ENCODE results near the gene STARD13.

The STARD13 gene

DNA sequence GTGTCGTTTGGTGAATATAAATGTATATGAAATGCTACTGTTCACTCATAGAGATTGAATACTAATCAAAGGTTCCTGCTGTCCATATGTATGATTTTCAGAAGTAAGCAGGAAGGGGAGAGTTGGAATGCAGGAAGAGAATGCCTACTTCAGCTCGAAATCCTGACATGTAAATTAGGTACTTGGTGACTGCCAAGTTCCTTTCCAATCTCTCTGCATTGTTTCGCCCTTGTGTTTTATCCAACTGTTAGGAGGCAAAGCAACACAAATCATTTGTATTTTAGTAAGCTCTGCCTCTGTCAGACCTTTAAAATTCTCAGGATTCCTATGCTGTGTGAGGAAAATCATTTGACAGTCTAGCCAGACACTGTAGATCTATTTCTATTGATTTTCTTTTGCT, 9.0 kb downstream of the STARD13 start:
- no peak for DNase-seq (ENCODE audit: low spot score)

DNA sequence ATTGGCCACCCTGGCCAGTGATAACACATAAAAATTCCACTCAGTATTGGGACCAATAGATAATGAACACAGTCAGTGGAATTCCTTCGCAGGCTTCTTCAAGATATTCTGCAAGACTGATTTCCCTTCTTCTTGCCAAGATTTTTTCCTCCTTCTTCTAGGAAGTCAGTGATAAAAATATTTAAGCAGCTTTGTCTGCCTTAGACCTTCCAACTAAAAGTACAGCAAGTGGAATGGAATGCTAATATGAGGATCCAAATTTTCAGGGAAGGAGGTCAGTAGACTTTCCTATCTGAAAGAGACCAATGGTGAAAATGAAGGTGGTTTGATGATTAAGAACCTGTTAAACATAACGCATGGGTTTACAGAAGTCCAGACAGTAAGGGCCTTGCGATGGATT, 9.6 kb downstream of the STARD13 start:
- DNase-seq (ENCODE audit: low spot score), result no peak

DNA sequence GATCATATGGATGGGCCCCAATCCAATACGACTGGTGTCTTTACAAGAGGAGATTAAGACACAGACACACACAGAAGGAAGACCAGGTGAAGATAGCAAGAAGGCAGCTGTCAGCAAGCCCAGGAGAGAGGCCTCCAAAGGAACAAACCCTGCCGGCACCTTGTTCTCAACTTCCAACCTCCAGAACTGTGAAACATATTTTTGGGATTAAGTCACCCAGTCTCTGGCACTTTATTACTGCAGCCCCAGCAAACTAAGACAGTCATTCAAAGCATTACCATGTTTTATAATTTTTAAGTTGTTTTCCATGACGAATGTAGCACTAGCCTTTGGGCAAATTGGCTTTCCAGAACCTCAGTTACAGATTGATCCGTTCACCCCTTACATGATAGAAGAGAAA, 11.3 kb downstream of the STARD13 start:
- no peak for DNase-seq (ENCODE audit: low spot score)

DNA sequence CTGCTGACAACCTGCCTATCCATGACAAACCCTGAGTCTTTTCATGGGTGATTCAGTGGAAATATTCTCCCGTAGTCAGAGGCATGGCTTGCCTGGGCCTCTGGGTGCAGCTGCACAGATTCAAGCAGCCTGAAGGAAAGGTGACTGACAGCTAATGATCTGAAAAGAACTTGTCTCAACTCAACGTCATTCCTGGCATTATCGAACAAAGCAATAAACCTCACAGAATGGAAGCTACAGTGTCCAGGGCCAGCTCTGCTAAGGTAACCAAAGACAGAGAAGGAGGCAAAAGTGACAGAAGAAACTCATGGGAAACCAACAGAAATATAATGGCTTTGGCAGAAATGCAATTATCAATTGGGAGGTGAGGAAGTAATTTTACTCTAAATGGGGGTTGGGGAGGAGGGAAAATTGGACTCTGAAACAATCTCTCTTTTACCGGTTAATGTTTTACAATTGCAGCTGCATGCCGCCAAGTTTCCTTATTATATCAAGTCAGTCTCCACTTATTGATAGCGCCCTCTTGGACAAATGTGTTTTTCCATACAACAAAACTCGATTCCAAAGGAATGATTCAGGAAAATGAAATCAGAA, 12.9 kb downstream of the STARD13 start:
- no peak for DNase-seq (ENCODE audit: low spot score)

DNA sequence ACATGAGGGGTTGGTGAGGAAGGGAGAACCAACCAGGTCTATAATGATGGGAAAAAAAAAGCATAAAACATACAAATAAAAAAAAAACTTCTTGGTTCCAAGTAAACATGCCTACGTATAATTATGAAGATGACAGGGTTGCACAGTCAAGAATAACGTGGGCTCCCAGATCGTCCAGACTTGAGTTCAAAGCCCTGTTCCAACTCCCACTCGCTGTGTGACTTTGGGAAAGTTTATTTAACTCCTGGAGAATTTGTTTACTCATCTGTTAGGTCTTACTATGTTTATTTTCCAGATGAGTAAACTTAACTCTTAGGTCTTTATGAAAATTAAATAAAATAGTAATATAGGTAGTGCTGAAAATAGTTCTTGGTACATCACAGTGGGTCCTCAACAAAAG, 13.8 kb downstream of the STARD13 start:
- no peak for DNase-seq (ENCODE audit: low spot score)

DNA sequence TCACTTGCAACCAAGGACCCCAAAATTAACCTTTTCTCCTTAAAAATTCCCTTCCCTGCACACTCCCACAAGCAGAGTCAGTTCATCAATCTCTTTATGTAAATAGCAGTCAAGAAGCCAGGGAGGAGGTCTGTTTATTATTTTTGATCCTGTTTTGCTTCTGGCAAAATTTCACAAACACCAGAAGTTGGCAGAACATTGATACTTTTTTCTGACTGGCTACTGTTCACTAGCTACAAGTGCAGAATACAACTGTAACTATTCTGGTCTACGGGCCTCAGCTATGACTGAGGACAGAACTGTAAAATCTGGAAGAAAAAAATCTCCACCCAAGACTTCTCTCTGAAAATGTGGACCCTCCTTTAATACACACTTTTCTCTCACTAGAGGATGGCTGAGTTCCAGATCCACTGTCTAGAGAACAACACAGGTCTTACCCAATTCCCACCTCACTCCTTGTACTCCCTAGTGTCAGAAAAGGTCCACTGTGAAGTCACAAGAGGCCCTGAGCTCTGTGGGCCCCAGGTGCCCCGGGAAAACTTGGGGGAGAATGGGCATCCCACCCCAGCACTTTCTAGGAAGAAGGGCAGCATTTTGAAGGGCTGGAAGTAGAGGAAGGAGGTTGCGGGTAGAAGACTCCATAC, 14.5 kb downstream of the STARD13 start:
- DNase-seq (ENCODE audit: low spot score), result no peak

DNA sequence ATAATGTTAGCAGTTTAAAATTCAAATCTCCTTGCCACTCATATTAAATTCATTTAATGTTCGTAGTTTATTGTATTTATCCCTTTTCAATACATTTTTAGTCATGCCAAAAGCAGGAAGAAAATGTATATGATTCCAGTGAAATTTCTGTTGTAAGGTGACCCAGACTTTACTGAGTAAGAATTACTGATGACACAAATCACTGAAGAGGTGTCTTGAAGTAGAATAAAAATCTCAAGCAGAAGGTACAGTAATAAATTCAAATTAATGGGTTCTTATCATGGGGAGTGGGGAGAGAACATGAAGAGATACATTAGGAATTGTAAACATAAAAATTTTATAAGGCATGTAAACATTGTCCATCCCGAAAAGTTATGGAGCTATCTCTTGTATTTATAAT, 19.9 kb downstream of the STARD13 start:
- DNase-seq (ENCODE audit: low spot score), result no peak

DNA sequence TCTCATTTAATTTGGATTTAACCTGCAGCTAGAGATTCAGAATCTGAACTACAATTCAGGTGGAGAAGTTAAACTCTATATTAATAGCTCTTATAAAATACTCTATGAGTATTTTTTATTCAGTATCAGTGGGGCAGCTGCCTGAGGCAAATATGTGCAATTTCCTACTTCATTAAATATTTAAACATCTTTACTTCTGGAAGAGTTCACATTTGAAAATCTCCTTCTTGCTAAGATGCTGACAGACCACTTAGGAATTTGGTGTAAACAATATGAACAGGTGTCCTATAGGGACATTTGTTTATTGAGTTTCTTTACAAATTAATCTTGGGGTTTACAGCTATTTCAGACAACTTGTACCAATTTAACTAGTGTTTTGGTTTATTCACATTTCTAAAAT, 20.4 kb downstream of the STARD13 start:
- DNase-seq (ENCODE audit: low spot score), result no peak

DNA sequence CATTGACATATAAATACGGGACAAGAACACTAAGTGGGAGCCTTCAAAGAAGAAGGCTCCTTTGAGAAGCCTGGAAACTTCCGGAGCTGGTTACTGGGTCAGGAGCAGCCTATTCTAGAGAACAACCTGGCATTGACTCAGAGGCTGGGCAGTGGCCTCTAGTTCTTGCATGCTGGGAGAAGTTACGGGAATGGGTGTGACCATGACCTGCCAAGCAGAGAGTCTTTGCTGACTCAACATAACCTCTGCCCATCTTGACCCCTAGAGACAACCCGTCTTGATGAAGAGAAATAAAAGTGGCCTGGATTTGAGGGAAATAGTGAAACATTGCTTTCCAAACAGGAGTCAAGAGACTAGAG, 21.0 kb downstream of the STARD13 start:
- DNase-seq (ENCODE audit: low spot score), result no peak

DNA sequence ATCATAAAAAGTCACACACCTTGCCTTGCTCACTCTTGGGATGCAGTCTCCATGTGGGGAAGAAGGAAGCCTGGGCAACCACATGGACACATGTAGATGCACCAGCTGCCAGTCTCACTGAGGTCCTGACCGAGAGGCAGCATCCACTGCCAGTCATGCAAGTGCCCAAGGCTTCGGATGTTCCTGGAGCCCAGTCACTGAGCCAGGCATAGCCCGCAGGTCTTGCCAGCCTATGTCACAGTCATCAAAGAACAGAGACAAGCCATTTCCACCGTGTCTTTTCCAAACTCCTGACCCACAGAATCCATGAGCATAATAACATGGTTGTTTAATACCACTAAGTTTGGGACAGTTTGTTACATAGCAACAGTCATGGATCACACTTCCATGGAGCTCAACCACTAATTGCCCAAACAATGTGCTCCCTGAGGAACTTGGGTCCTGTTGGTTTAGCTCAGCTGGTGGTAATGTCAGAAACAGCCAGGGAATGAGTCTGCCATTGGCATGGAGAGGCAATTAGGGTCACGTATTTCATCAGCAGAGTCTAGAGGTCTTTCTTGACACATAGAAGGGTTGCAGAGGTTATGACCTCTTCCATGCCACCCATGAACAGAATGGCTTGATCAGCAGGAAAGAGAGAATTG, 21.5 kb downstream of the STARD13 start:
- no peak for DNase-seq (ENCODE audit: low spot score)

DNA sequence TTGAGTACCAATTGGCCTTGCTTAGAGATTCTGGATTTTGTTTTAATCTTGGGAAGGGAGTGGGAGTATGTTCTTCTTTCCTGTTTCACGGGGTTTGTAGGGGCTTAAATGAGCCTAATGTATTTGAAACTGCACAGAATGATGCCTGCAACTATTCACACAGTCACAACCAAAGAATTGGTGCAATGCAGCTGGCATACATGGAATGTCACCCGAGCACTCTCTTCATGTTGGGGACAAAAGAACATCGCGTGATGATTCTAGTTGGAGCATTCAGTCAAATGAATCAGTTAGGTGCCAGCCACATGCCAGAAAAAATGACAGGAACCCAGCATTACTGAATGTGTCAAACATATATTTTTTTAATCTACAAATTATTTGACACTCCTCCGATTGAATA, 22.1 kb downstream of the STARD13 start:
- no peak for DNase-seq (ENCODE audit: low spot score)

DNA sequence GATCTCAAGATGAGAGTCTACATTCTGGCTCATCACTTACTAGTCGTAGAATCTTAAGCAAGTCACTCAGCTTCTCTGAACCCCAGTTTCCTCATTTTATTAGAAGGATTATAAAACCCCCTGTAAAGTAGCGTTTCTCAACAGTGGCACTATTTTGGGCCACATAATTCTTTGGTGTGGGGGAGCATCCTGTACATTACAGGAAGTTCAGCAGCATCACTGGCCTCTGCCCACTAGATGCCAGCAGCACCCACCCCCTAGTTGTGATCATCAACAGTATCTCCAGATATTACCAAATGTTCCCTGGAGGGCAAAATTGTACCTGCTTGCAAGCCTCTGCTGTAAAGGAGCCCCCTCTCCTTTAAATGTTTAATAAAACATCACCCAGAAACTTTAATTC, 22.6 kb downstream of the STARD13 start:
- DNase-seq (ENCODE audit: low spot score), result no peak

DNA sequence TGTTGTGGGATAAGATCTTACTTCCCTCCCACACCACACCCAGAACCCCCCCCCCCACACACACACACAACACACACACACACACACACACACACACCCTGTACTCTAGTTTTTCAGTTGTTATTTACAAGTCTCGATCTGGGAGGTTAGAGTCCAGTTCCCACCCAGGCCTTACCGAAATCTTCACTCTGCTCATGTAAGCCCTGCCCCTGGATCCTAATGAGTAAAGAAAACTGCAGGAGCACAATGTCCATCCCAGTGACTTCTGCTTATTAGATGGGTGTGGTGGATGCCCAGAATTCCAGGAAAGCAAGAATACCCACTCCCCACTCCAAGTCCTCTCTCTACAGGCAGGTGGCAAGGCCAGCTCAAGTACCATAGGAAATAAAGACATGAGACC, 23.0 kb downstream of the STARD13 start:
- no peak for DNase-seq (ENCODE audit: low spot score)

DNA sequence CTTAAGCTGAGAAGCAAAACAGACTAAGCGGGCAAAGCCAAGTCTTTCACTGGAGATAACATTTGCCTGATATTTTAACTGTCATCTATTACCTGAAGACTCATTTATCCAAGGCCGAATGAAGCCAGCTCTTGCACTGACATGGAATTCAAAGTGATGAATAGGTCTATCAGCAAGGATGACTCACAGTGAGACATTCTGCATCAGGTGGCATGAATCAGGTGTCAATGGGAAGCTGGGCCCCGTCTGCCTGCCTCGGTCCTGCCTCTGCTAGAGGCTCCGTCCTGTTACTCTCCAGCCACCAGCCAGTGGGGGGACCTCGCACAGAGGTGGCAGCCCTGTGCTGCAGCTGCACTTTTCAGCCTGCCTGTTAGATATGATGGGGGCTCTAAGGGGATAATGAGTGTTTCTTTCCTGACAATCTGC, 23.5 kb downstream of the STARD13 start:
- DNase-seq (ENCODE audit: low spot score), result no peak

DNA sequence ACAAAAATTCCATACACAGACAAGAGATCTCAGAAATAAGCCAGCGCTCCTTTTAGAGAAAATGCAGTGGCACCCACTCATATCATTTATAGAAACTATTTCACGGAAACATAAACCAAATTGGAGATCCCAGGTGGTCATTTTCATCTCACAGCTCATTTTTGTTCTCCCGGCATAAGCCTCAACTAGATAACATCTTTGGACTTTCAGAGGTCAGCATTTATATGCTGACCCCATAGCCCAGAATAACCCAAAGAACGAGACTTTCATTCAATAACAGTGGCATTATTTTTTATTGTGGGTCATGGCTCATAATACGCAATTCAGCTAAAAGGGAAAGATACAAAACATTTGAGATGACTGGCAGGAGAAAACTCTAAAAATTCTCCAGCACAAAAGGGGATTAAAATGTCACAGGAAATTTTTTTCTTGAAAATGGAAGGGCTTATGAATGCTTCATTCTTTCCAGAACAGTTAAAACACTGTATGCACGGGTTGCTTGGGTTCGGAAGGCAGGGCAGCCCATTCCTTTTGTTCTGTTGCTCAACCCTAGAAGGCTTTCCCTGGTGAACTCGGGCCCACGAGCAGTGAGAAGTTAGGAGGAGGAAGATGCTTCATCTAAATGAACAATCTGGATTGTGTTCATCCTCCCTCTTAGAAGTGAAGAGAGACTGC, 24.0 kb downstream of the STARD13 start:
- peak; percentile 65 for DNase-seq (ENCODE audit: low spot score)

DNA sequence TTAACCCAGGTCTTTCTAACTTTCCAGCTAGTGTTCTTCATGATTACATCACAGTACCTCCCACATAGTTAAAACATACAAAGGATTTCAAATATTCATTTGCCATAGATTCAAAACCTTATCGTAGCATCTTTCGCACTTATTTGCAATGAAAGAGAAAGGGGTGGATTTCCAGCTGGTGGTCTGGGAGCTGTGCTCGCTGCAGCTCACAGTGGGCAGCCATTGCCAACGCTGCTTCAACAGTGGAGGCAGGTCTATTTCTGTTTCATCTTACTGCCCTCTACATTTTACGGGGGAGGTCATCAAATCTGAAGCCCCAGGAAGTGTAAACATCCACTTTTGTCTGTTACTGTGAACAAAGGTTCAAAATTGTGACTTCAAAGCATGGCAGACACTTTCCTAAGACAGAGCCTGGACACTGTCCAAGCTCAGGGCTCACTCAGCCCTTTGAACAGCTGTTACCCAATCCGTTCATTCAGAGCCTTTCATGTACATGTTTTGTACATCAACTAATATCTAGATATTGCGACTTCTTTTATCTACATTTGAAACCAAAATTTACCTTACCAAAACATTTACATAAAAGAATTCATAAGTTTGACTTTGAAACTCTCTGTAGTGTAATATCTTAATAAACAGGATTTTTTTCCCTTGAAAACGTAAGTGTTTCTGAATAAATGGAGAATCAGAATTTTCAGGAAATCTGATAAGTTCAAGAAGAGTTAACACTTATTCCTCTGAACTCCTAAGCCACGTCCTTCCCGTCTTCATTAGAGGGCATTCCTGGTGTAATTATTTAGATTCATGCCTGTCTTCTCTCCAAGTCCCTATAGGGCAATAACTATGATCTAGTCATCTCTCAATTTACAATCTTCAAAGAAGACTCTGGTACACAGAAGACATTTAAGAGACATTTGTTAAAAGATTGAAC, 25.1 kb downstream of the STARD13 start:
- peak; percentile 50 for DNase-seq (ENCODE audit: low spot score)

DNA sequence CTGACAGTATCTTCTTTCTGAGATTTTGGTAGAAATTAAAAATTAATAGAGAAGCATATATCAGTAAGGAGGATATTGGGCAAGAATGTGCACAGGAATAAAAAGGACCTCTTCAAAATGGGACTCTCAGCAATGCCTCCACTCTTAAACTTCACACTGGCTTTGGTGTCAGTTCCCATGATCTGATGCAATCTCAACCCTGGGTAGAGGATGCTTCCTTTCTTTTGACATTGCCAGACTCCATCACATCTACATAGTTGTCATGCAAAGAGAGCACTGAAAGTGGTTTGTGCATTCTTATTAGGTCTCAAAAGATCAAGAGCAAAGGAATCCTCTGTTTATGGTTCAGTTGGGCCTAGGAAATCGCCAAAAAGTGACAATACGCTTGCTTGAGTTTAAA, 26.3 kb downstream of the STARD13 start:
- no peak for DNase-seq (ENCODE audit: low spot score)

DNA sequence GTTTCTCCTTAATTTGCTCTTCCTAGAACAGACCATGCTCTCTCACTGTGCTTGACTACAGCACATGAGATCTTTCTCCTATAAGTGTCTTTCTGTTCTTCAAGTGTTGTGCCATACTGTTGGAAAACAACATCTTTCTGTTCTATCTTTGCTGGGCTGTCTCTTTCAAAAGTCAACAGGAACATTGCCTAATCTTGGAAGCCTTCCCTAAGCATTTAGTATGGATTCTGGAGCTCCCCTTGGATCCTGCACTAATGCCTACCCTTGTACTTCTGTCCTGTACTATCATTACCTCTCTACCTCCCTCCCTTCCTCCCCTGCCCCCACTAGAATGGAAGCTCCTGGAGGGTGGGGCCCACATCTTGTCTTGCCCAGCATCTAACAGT, 26.8 kb downstream of the STARD13 start:
- no peak for DNase-seq (ENCODE audit: low spot score)

DNA sequence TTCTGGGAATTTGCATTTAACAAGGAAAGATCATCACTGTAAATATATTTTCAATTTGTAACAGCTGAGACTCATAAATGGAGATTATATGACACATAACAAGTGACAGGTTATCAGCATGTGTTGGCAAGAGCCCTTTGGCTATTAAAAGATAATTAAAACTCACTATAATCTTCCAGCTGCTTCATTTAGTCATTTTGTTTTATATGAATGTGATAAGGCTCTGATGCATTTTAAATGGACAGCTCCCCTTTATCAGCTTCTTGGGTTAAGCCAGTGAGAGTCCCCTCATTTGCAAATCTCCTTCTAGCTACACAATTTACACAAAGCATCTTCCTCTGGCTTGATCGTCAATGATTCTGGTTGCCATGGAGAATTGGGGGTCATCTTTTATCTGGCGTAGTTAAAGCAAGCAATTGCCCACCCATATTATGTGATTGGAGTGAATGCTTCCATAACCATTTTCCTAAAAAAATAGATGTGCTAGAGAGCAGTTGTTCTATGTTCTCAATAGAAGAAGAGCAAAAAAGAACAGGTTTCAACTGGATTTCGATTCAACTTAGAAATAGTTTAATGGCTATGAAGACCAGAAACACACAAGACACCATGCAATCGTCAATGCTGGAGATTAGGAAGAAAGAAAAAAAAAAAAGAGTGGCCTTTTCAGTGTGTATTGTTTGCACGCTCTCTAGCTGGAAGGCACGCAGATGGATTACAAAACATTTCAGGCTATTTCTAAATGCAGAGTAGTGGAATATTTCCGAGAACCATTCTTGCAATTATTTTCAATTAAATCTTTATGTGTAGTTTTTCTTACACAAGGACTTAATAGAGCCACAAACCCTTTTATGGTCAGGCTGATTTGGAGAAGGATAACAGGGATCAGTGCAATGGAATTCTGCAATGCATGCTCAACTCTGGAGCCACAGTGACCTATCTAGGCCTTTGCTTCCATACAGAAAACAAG, 27.4 kb downstream of the STARD13 start:
- DNase-seq (ENCODE audit: low spot score), result no peak

DNA sequence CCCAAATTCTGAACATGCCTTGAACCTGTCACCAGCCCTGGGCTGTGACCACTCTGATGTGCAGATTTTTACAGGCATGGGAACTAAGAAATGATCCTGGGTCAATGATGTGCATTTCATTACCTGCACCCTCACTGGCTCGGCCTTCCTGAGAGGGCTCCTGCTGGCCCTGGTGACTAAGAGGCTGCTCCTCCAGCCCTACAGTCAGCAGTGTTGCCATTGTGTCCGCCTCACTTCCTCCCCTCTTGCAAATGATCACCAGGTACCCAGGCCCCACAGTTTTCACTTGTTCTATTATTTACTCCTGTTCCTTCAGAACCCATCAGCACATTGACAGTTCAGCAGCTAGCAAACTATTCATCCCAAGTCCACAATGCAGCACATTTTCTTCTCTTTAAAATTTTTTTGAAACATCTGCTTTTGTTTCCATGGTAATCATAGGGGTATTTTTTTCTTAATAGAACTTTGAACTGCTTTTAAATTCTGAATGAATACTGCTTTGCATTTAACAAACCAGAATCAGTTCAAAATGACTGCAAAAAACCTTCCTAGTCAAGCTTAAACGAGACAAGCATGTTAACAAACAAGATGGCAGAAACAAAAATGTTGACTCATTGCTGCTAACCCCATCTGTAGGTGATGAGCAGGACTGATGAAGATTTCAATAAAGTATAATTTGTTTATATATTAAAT, 29.3 kb downstream of the STARD13 start:
- no peak for DNase-seq (ENCODE audit: low spot score)
